ENCODE data around the gene ITGA5. TPM values are rescaled to one million over a fixed set of nuclear protein-coding genes. Genes with fewer than 3 reads are reported as not detected.
A peak's percentile ranks its signal among the peaks of the same experiment; 100 is the strongest.

ITGA5 gene
- total RNA-seq, 1 donor from 2014 or later = 100 TPM

- no peak for TF ChIP-seq CTCF (IDR thresholded peaks at IDR 0.05)
- Mint-ChIP-seq H3K27me3 (ENCODE audit: unreplicated experiment) (no peaks in the 10 kb centered on the region), H3K4me3 (ENCODE audit: unreplicated experiment) (no peak overlapping the region), H3K4me1 (ENCODE audit: unreplicated experiment) (no peaks in the 10 kb centered on the region), H3K36me3 (ENCODE audit: unreplicated experiment) (peaks cover 36% of the 10 kb centered on the region), H3K9me3 (ENCODE audit: unreplicated experiment) (no peaks in the 10 kb centered on the region), H3K27ac (ENCODE audit: unreplicated experiment) (no peak overlapping the region)
- DNase-seq (ENCODE audit: extremely low spot score, unreplicated experiment) = no peak
Measured at GRCh38 chr12:54397157-54397556, 21.9 kb downstream of the ITGA5 start.

GRCh38 chr12:54395545-54395944 lies 23.5 kb downstream of the ITGA5 start:
- Mint-ChIP-seq H3K4me3 (ENCODE audit: unreplicated experiment) (no peak overlapping the region), H3K36me3 (ENCODE audit: unreplicated experiment) (peaks cover 27% of the 10 kb centered on the region), H3K27ac (ENCODE audit: unreplicated experiment) (no peak overlapping the region), H3K4me1 (ENCODE audit: unreplicated experiment) (peaks cover 5% of the 10 kb centered on the region), H3K9me3 (ENCODE audit: unreplicated experiment) (no peaks in the 10 kb centered on the region), H3K27me3 (ENCODE audit: unreplicated experiment) (no peaks in the 10 kb centered on the region)
- TF ChIP-seq CTCF (IDR thresholded peaks at IDR 0.05) = no peak
- no peak for DNase-seq (ENCODE audit: extremely low spot score, unreplicated experiment)

GRCh38 chr12:54394986-54395385 lies 24.1 kb downstream of the ITGA5 start:
- no peaks in the 10 kb centered on the region for H3K27me3 Mint-ChIP-seq (ENCODE audit: unreplicated experiment)
- H3K36me3 Mint-ChIP-seq (ENCODE audit: unreplicated experiment) = peaks cover 27% of the 10 kb centered on the region
- H3K4me1 Mint-ChIP-seq (ENCODE audit: unreplicated experiment) = peaks cover 5% of the 10 kb centered on the region
- H3K27ac Mint-ChIP-seq (ENCODE audit: unreplicated experiment) = no peak overlapping the region
- no peak for TF ChIP-seq CTCF (IDR thresholded peaks at IDR 0.05)
- H3K4me3 Mint-ChIP-seq (ENCODE audit: unreplicated experiment) = no peak overlapping the region
- no peak for DNase-seq (ENCODE audit: extremely low spot score, unreplicated experiment)
- H3K9me3 Mint-ChIP-seq (ENCODE audit: unreplicated experiment) = no peaks in the 10 kb centered on the region

- H3K4me3 Mint-ChIP-seq (ENCODE audit: unreplicated experiment) = no peak overlapping the region
- H3K27ac Mint-ChIP-seq (ENCODE audit: unreplicated experiment) = no peak overlapping the region
- H3K4me1 Mint-ChIP-seq (ENCODE audit: unreplicated experiment) = peaks cover 5% of the 10 kb centered on the region
- peak; percentile 78 for TF ChIP-seq CTCF (IDR thresholded peaks at IDR 0.05)
- no peak for DNase-seq (ENCODE audit: extremely low spot score, unreplicated experiment)
- H3K9me3 Mint-ChIP-seq (ENCODE audit: unreplicated experiment) = no peaks in the 10 kb centered on the region
- H3K27me3 Mint-ChIP-seq (ENCODE audit: unreplicated experiment) = no peaks in the 10 kb centered on the region
- H3K36me3 Mint-ChIP-seq (ENCODE audit: unreplicated experiment) = peaks cover 25% of the 10 kb centered on the region
Measured at GRCh38 chr12:54394281-54394719, 24.8 kb downstream of the ITGA5 start.

- no peak overlapping the region for H3K4me3 Mint-ChIP-seq (ENCODE audit: unreplicated experiment)
- DNase-seq (ENCODE audit: extremely low spot score, unreplicated experiment) = no peak
- H3K36me3 Mint-ChIP-seq (ENCODE audit: unreplicated experiment) = peaks cover 22% of the 10 kb centered on the region
- no peak overlapping the region for H3K27ac Mint-ChIP-seq (ENCODE audit: unreplicated experiment)
- no peak for TF ChIP-seq CTCF (IDR thresholded peaks at IDR 0.05)
- no peaks in the 10 kb centered on the region for H3K27me3 Mint-ChIP-seq (ENCODE audit: unreplicated experiment)
- H3K4me1 Mint-ChIP-seq (ENCODE audit: unreplicated experiment) = peaks cover 5% of the 10 kb centered on the region
- H3K9me3 Mint-ChIP-seq (ENCODE audit: unreplicated experiment) = no peaks in the 10 kb centered on the region
Measured at GRCh38 chr12:54393743-54394142, 25.3 kb downstream of the ITGA5 start.

Measured in osteocyte (in vitro differentiated cells).